ENCODE measurements around the gene IL4. TPM values are rescaled to one million over a fixed set of nuclear protein-coding genes. Genes with fewer than 3 reads are reported as not detected.

IL4 gene
- total RNA-seq, 4 donors from 2014 or later: not detected

GRCh38 chr5:132675936-132676689 is 2.3 kb downstream of the IL4 start:
- no peaks in the 10 kb centered on the region for H3K27me3 ChIP-seq
- DNase-seq: no peak
- no peak overlapping the region for H3K27ac ChIP-seq
- peaks cover 0 to 4% (median 0%) of the 10 kb centered on the region in 4 donors for H3K4me1 ChIP-seq
- no peak for TF ChIP-seq POLR2A (IDR thresholded peaks at IDR 0.05)
- TF ChIP-seq, protein P1, sequence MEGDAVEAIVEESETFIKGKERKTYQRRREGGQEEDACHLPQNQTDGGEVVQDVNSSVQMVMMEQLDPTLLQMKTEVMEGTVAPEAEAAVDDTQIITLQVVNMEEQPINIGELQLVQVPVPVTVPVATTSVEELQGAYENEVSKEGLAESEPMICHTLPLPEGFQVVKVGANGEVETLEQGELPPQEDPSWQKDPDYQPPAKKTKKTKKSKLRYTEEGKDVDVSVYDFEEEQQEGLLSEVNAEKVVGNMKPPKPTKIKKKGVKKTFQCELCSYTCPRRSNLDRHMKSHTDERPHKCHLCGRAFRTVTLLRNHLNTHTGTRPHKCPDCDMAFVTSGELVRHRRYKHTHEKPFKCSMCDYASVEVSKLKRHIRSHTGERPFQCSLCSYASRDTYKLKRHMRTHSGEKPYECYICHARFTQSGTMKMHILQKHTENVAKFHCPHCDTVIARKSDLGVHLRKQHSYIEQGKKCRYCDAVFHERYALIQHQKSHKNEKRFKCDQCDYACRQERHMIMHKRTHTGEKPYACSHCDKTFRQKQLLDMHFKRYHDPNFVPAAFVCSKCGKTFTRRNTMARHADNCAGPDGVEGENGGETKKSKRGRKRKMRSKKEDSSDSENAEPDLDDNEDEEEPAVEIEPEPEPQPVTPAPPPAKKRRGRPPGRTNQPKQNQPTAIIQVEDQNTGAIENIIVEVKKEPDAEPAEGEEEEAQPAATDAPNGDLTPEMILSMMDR (IDR thresholded peaks at IDR 0.05): no peak
- no peaks in the 10 kb centered on the region for H3K9me3 ChIP-seq
- no peak overlapping the region for H3K4me3 ChIP-seq
- H3K36me3 ChIP-seq: no peaks in the 10 kb centered on the region

DNA sequence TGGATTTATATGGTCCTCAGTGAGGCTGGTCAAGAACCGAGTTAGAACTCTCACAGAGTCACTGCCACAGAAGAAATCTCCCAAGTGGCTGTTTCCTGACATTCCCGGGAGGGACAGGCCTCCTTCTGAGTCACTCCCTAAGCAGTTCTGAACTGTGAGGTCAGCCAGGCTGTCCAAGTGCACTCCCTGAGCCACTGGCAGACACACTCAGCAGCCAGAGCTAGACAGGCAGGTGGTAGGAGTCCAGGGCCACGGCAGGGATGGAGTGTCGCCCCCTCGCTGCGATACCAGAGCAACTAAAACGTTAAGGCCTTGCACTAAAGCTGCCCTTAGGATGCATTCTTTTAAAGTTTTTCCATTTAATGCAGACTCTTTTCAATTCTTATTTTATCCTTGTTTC is 3.4 kb downstream of the IL4 start:
- H3K36me3 ChIP-seq: no peaks in the 10 kb centered on the region
- peak in 2 of 3 donors; percentile 64 to 71 for DNase-seq
- H3K27me3 ChIP-seq: no peaks in the 10 kb centered on the region
- H3K27ac ChIP-seq: peak overlapping the region in 1 of 4 donors; percentile 8
- TF ChIP-seq, protein P1 (IDR thresholded peaks at IDR 0.05): peak in 3 of 6 experiments; percentile 32 to 48 (median 47)
- no peak for TF ChIP-seq POLR2A (IDR thresholded peaks at IDR 0.05)
- H3K4me3 ChIP-seq: no peak overlapping the region
- peaks cover 0 to 4% (median 0%) of the 10 kb centered on the region in 4 donors for H3K4me1 ChIP-seq
- no peaks in the 10 kb centered on the region for H3K9me3 ChIP-seq

GRCh38 chr5:132677682-132678400 is 4.1 kb downstream of the IL4 start:
- Histone ChIP-seq H3K27me3 (no peaks in the 10 kb centered on the region), H3K4me1 (peaks cover 0 to 4% (median 0%) of the 10 kb centered on the region in 4 donors), H3K27ac (no peak overlapping the region), H3K4me3 (no peak overlapping the region), H3K36me3 (no peaks in the 10 kb centered on the region), H3K9me3 (no peaks in the 10 kb centered on the region)
- TF ChIP-seq, protein P1 (IDR thresholded peaks at IDR 0.05): no peak
- TF ChIP-seq POLR2A (IDR thresholded peaks at IDR 0.05): no peak
- DNase-seq: no peak

DNA sequence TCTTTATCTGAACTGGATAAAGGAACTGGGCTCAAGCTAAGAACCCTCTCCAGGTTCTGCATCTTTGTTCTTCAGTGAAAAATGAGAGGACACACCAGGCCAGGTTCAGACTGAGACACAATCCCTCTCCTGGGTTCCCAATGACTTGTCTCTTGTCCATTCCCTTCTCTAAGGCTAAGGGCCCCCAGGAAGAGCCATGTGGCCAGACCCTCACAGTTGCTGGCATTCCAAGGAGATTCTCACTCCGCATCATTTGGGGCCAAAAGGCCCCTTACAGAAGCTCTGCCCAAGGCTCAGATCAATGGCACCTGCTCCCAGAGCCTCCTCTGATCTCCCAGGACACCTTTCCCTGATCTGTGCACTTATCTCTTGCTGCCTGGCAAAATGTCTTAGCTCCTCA is 4.9 kb downstream of the IL4 start:
- Histone ChIP-seq H3K27ac (no peak overlapping the region), H3K4me3 (no peak overlapping the region), H3K36me3 (no peaks in the 10 kb centered on the region), H3K27me3 (no peaks in the 10 kb centered on the region), H3K9me3 (no peaks in the 10 kb centered on the region), H3K4me1 (peaks cover 0 to 4% (median 0%) of the 10 kb centered on the region in 4 donors)
- DNase-seq: no peak
- TF ChIP-seq, protein P1 (IDR thresholded peaks at IDR 0.05): no peak
- TF ChIP-seq POLR2A (IDR thresholded peaks at IDR 0.05): no peak

GRCh38 chr5:132679166-132679565 is 5.4 kb downstream of the IL4 start:
- Histone ChIP-seq H3K27me3 (no peaks in the 10 kb centered on the region), H3K27ac (no peak overlapping the region), H3K36me3 (no peaks in the 10 kb centered on the region), H3K4me1 (peaks cover 0 to 4% (median 0%) of the 10 kb centered on the region in 4 donors), H3K4me3 (no peak overlapping the region), H3K9me3 (no peaks in the 10 kb centered on the region)
- no peak for DNase-seq
- TF ChIP-seq POLR2A (IDR thresholded peaks at IDR 0.05): no peak
- TF ChIP-seq, protein P1 (IDR thresholded peaks at IDR 0.05): no peak

Data from Peyer's patch (tissue), 4 donors.